Measurements from ENCODE around the gene ZSWIM1.

DNA sequence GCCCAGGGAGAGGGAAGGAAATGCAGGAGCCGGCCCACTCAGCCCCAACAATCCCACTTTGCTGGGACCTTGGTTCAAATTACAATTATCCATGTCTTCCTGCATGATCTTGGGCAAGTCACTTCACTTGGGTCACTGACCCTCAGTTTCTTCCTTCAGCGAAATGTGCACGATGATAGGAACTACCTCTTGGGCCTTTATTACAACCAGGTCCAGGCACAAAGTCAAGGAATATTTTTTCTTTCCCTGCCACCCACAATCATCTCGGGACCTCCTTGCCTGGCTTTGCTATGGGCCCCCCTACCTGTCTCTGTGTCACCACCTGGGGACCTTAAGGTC lies 31.3 kb downstream of the ZSWIM1 start:
- TF ChIP-seq, protein P1, sequence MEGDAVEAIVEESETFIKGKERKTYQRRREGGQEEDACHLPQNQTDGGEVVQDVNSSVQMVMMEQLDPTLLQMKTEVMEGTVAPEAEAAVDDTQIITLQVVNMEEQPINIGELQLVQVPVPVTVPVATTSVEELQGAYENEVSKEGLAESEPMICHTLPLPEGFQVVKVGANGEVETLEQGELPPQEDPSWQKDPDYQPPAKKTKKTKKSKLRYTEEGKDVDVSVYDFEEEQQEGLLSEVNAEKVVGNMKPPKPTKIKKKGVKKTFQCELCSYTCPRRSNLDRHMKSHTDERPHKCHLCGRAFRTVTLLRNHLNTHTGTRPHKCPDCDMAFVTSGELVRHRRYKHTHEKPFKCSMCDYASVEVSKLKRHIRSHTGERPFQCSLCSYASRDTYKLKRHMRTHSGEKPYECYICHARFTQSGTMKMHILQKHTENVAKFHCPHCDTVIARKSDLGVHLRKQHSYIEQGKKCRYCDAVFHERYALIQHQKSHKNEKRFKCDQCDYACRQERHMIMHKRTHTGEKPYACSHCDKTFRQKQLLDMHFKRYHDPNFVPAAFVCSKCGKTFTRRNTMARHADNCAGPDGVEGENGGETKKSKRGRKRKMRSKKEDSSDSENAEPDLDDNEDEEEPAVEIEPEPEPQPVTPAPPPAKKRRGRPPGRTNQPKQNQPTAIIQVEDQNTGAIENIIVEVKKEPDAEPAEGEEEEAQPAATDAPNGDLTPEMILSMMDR (IDR thresholded peaks at IDR 0.05; ENCODE audit: insufficient read depth, low read depth, low read length): no peak
- TF ChIP-seq EZH2 (IDR thresholded peaks at IDR 0.05; ENCODE audit: insufficient read depth, low read length): no peak
